GM19463 (cell line): ENCODE measurements around the gene TRMT10C.
"Not testable (repeated sequence)": the region's sequence is repeated elsewhere in the genome, so short reads cannot be mapped to it uniquely, and the experiment has no call there.

Experiments used
- ATAC-seq: cut with Tn5 transposase; IDR thresholded peaks from one replicate; pipeline ENCODE4 v1.9.1; 2021; ENCODE audit warnings: mild to moderate bottlenecking, moderate library complexity; ENCODE audit not compliant: unreplicated experiment

Gene TRMT10C

GRCh38 chr3:101561630-101562328 is at the start of gene TRMT10C:
Gene TRMT10C, plus strand, starts transcription at chr3:101561868. Its CDS starts 2,914 bp downstream, at chr3:101564782.
- peak; percentile 99 for ATAC-seq

GRCh38 chr3:101512396-101512645 is 49.3 kb upstream of the TRMT10C start:
- peak; percentile 25 for ATAC-seq

- peak; percentile 52 for ATAC-seq
These were observed 48.8 kb upstream of the TRMT10C start, which contains the start of gene SENP7 for GRCh38 chr3:101512646-101513418. Gene SENP7, minus strand, starts transcription at chr3:101513212. Its CDS starts 82 bp downstream, at chr3:101513130.

- peak; percentile 24 for ATAC-seq
These were observed 48.2 kb upstream of the TRMT10C start for GRCh38 chr3:101513419-101513986.

- ATAC-seq = peak; percentile 96
These were observed 43.2 kb upstream of the TRMT10C start for GRCh38 chr3:101518421-101518871.

- no peak for ATAC-seq
These were observed 41.8 kb upstream of the TRMT10C start for GRCh38 chr3:101519685-101520365.

- no peak for ATAC-seq
These were observed 40.4 kb upstream of the TRMT10C start for GRCh38 chr3:101521211-101521701.

GRCh38 chr3:101527441-101527840 is 34.2 kb upstream of the TRMT10C start:
- no peak for ATAC-seq

- ATAC-seq = no peak
These were observed 33.8 kb upstream of the TRMT10C start for GRCh38 chr3:101527906-101528305.

GRCh38 chr3:101529816-101530685 is 31.6 kb upstream of the TRMT10C start:
- no peak for ATAC-seq

- no peak for ATAC-seq
These were observed 31.0 kb upstream of the TRMT10C start for GRCh38 chr3:101530686-101531047.

- ATAC-seq = no peak
These were observed 30.1 kb upstream of the TRMT10C start for GRCh38 chr3:101531473-101532086.

- no peak for ATAC-seq
These were observed 28.7 kb upstream of the TRMT10C start for GRCh38 chr3:101532783-101533602.

- ATAC-seq = no peak
These were observed 28.1 kb upstream of the TRMT10C start for GRCh38 chr3:101533603-101533968.

- no peak for ATAC-seq
These were observed 26.4 kb upstream of the TRMT10C start for GRCh38 chr3:101535221-101535620.

- no peak for ATAC-seq
These were observed 25.4 kb upstream of the TRMT10C start for GRCh38 chr3:101536266-101536665.

- ATAC-seq = not testable (repeated sequence)
These were observed 24.7 kb upstream of the TRMT10C start for GRCh38 chr3:101536955-101537354.

- ATAC-seq = no peak
These were observed 18.7 kb upstream of the TRMT10C start for GRCh38 chr3:101542957-101543356.
